HL-60 (cell line): ENCODE measurements around the gene SPHKAP.

Experiments
- DNase-seq, 2 experiments: peaks; one replicate each; pipeline ENCODE4 v3.0.0-alpha.2; 2010 to 2020; ENCODE audit warnings: low read depth in 1 of 2, low spot score in 1 of 2
- H3K27ac ChIP-seq: fragments of 250-450 bp; sonication (Bioruptor Pico); replicated peaks from 2 replicates; pipeline ENCODE4 v1.5.1; 2020; ENCODE audit warnings: mild to moderate bottlenecking, moderate library complexity
- H3K27me3 ChIP-seq: fragments of 250-450 bp; sonication (Bioruptor Pico); 2 replicates; pipeline ENCODE4 v1.5.1; 2021; ENCODE audit warnings: mild to moderate bottlenecking, moderate library complexity; ENCODE audit not compliant: insufficient read depth, poor library complexity, severe bottlenecking
- H3K4me3 ChIP-seq: replicated peaks from 2 replicates; pipeline ENCODE4 v1.5.1; 2011; ENCODE audit warnings: mild to moderate bottlenecking, control low read depth, low read length; ENCODE audit not compliant: insufficient read depth
- GABPA ChIP-seq: IDR thresholded peaks from 2 replicates; pipeline ENCODE4 v1.6.1; 2012; ENCODE audit warnings: low read depth
- POLR2AphosphoS5 ChIP-seq: IDR thresholded peaks from 2 replicates; pipeline ENCODE4 v1.6.1; 2012; ENCODE audit warnings: low read depth
- REST ChIP-seq: IDR thresholded peaks from 2 replicates; pipeline ENCODE4 v1.6.1; 2012; ENCODE audit warnings: low read depth; ENCODE audit not compliant: insufficient replicate concordance
- SPI1 ChIP-seq: IDR thresholded peaks from 2 replicates; pipeline ENCODE4 v1.6.1; 2012; ENCODE audit warnings: low read depth, mild to moderate bottlenecking, borderline replicate concordance
- TF ChIP-seq, protein P1 (sequence below): IDR thresholded peaks from one replicate; pipeline ENCODE4 v1.5.1; 2011; ENCODE audit warnings: low read length, control low read depth, inconsistent platforms; ENCODE audit not compliant: insufficient read depth

Gene SPHKAP

GRCh38 chr2:227932001-227932400, 249.5 kb downstream of the SPHKAP start:
- Histone ChIP-seq H3K4me3 (no peak overlapping the region), H3K27me3 (no peaks in the 10 kb centered on the region), H3K27ac (no peak overlapping the region)
- DNase-seq = no peak
- TF ChIP-seq REST = no peak
- TF ChIP-seq GABPA = no peak
- TF ChIP-seq SPI1 = no peak
- TF ChIP-seq, protein P1, sequence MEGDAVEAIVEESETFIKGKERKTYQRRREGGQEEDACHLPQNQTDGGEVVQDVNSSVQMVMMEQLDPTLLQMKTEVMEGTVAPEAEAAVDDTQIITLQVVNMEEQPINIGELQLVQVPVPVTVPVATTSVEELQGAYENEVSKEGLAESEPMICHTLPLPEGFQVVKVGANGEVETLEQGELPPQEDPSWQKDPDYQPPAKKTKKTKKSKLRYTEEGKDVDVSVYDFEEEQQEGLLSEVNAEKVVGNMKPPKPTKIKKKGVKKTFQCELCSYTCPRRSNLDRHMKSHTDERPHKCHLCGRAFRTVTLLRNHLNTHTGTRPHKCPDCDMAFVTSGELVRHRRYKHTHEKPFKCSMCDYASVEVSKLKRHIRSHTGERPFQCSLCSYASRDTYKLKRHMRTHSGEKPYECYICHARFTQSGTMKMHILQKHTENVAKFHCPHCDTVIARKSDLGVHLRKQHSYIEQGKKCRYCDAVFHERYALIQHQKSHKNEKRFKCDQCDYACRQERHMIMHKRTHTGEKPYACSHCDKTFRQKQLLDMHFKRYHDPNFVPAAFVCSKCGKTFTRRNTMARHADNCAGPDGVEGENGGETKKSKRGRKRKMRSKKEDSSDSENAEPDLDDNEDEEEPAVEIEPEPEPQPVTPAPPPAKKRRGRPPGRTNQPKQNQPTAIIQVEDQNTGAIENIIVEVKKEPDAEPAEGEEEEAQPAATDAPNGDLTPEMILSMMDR = no peak
- no peak for TF ChIP-seq POLR2AphosphoS5
